HFFc6 (cell line): Measurements from ENCODE around the gene HOXB4. TPM values are rescaled to one million over a fixed set of nuclear protein-coding genes. Genes with fewer than 3 reads are reported as not detected.

Experiments used
- DNase-seq: peaks from one replicate; pipeline ENCODE4 v3.0.0-alpha.2; 2018
- H3K27ac Mint-ChIP-seq: 2 replicates; pipeline ENCODE4 v1.8.0; 2020; ENCODE audit warnings: mild to moderate bottlenecking, mixed read lengths
- H3K27me3 Mint-ChIP-seq: 2 replicates; pipeline ENCODE4 v1.8.0; 2021; ENCODE audit warnings: mild to moderate bottlenecking, moderate library complexity, mixed read lengths; ENCODE audit not compliant: insufficient read depth
- H3K36me3 Mint-ChIP-seq: 2 replicates; pipeline ENCODE4 v1.8.0; 2021; ENCODE audit warnings: low read depth, mixed read lengths
- H3K4me1 Mint-ChIP-seq: 2 replicates; pipeline ENCODE4 v1.8.0; 2020; ENCODE audit warnings: low read depth, mixed read lengths
- H3K4me3 Mint-ChIP-seq: 2 replicates; pipeline ENCODE4 v1.8.0; 2020; ENCODE audit warnings: mild to moderate bottlenecking, moderate library complexity, mixed read lengths
- H3K9me3 Mint-ChIP-seq: 2 replicates; pipeline ENCODE4 v1.8.0; 2020; ENCODE audit warnings: mild to moderate bottlenecking, mixed read lengths
- CTCF ChIP-seq: fragments of 200-600 bp; sonication (generic); IDR thresholded peaks from 2 replicates; pipeline ENCODE4 v1.5.0; 2021; ENCODE audit warnings: antibody characterized with exemption, mild to moderate bottlenecking
- total RNA-seq, 6 experiments: library from RNA; stranded (reverse); fragmentation: NEBNext Ultra II Directional; extraction: Animal tissue kit (Norgen Biotek cat#: 25700); gene quantifications; 2 replicates in 1 of 6; 3 replicates in 5 of 6; pipeline ENCODE4 v1.2.3, GENCODE V29; 2021

Gene HOXB4
- total RNA-seq, 6 experiments from 2014 or later = not detected

- no peak for DNase-seq
- Mint-ChIP-seq H3K36me3 (no peaks in the 10 kb centered on the region), H3K27ac (no peak overlapping the region), H3K4me1 (no peaks in the 10 kb centered on the region; the same call in 1 of the 2 replicates), H3K9me3 (no peaks in the 10 kb centered on the region), H3K27me3 (peaks cover 25% of the 10 kb centered on the region), H3K4me3 (no peak overlapping the region)
- no peak for TF ChIP-seq CTCF
Observed at GRCh38 chr17:48566717-48567116, 11.4 kb downstream of the HOXB4 start.

GRCh38 chr17:48565925-48566710, 12.0 kb downstream of the HOXB4 start:
- Mint-ChIP-seq H3K27ac (no peak overlapping the region), H3K4me1 (no peaks in the 10 kb centered on the region; the same call in 1 of the 2 replicates), H3K36me3 (no peaks in the 10 kb centered on the region), H3K4me3 (no peak overlapping the region), H3K9me3 (no peaks in the 10 kb centered on the region), H3K27me3 (peaks cover 31% of the 10 kb centered on the region)
- no peak for DNase-seq
- TF ChIP-seq CTCF = no peak

- no peaks in the 10 kb centered on the region for H3K36me3 Mint-ChIP-seq
- TF ChIP-seq CTCF = no peak
- H3K4me1 Mint-ChIP-seq = no peaks in the 10 kb centered on the region; the same call in 1 of the 2 replicates
- no peak overlapping the region for H3K27ac Mint-ChIP-seq
- peaks cover 38% of the 10 kb centered on the region for H3K27me3 Mint-ChIP-seq
- no peaks in the 10 kb centered on the region for H3K9me3 Mint-ChIP-seq
- DNase-seq = no peak
- no peak overlapping the region for H3K4me3 Mint-ChIP-seq
Observed at GRCh38 chr17:48565022-48565554, 13.1 kb downstream of the HOXB4 start.

GRCh38 chr17:48564188-48565021, 13.7 kb downstream of the HOXB4 start:
- no peak for DNase-seq
- Mint-ChIP-seq H3K4me3 (no peak overlapping the region), H3K4me1 (no peaks in the 10 kb centered on the region; the same call in 1 of the 2 replicates), H3K27me3 (peaks cover 44% of the 10 kb centered on the region), H3K9me3 (no peaks in the 10 kb centered on the region), H3K27ac (no peak overlapping the region), H3K36me3 (no peaks in the 10 kb centered on the region)
- TF ChIP-seq CTCF = no peak

- H3K4me3 Mint-ChIP-seq = no peak overlapping the region
- no peaks in the 10 kb centered on the region for H3K36me3 Mint-ChIP-seq
- H3K27me3 Mint-ChIP-seq = peaks cover 49% of the 10 kb centered on the region
- no peaks in the 10 kb centered on the region; the same call in 1 of the 2 replicates for H3K4me1 Mint-ChIP-seq
- no peak for DNase-seq
- H3K27ac Mint-ChIP-seq = no peak overlapping the region
- H3K9me3 Mint-ChIP-seq = no peaks in the 10 kb centered on the region
- no peak for TF ChIP-seq CTCF
Observed at GRCh38 chr17:48563867-48564187, 14.3 kb downstream of the HOXB4 start.
